Stimulated activated CD8-positive, alpha-beta memory T cell treated with anti-CD3 and anti-CD28 coated beads, Interleukin-12 subunit alpha, Interleukin-12 subunit beta, amount 100 ng/mL, for 1 hour (primary cell): ENCODE measurements around the gene GAGE10.

Source experiments
- DNase-seq: peaks from one replicate; pipeline ENCODE4 v3.0.0-alpha.2; 2020; ENCODE audit warnings: low read depth

The GAGE10 gene, protein sequence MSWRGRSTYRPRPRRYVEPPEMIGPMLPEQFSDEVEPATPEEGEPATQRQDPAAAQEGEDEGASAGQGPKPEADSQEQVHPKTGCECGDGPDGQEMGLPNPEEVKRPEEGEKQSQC

DNA sequence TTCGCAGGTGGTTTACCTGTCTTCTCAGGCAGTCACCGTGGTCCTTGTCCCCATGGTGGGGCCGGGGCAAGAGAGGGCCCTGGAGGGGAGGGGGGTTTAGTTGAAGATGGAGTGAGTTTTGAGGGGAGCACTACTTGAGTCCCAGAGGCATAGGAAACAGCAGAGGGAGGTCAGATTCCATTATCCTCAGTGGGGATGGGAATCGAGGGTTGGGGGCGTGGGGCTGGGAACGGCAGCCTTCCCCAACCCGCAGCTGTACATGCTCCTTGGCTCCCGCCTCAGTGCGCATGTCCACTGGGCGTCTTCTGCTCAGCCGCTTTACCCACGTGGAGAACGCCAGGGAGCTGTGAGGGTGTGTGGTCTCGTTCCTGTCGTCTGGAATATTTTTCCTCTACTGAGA, at the start of gene GAGE10:
Gene GAGE10 (plus strand): TSS at position 301 of the 400 bp plus-strand sequence. CDS start 1,214 bp downstream, outside the sequence.
- DNase-seq, result no peak

DNA sequence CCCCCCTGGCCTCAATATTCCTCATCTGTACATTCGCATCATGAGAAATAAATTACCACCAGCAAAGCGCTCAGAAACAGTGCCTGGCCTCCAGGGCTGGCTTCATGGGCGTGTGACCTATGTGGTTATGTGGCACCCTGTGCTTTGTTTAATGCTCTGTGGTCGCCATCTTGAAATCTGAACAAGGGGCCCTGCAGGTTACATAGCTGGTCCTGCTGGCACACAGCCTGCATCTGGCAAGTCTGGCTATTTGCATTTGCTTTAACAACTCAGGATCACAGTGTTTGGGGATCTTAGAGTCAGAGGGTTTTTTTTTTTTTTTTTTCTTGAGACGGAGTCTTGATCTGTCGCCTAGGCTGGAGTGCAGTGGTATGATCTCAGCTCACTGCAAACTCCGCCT, 48.8 kb upstream of the GAGE10 start:
- no peak for DNase-seq

DNA sequence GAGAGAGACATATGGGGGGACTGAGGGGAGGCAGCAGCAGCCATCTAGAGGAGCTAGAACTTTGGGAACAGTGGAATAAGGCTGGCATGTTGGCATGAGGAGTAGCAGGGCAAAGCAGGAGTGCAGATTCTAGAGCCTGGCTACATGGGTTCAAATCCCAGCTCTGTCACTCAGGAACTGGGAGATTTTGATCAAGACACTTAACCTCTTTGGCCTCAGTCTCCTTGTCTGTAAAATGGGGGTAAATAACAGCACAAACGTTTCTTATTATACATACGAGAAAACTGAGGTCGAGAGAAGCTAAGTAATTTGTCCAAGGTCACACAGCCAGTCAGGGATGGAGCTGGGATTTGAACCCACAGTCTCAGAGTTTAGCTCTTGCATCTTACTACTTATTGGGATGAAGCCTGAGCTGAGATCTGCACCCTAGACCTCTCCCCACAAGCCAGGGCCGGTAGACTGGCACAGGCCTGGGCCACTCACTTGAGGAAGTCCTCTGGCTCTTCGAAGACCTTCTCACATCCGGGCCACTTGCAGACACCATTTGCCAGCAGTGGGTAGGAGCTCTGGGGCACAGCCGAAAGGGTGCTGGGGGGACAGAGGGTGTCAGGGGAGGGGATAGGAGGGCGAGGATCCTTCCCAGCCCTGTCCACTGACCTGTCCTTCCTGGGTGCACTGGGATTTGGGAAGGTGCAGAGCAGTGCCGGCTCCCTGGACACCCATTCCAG, 47.0 kb upstream of the GAGE10 start:
- DNase-seq, result no peak

DNA sequence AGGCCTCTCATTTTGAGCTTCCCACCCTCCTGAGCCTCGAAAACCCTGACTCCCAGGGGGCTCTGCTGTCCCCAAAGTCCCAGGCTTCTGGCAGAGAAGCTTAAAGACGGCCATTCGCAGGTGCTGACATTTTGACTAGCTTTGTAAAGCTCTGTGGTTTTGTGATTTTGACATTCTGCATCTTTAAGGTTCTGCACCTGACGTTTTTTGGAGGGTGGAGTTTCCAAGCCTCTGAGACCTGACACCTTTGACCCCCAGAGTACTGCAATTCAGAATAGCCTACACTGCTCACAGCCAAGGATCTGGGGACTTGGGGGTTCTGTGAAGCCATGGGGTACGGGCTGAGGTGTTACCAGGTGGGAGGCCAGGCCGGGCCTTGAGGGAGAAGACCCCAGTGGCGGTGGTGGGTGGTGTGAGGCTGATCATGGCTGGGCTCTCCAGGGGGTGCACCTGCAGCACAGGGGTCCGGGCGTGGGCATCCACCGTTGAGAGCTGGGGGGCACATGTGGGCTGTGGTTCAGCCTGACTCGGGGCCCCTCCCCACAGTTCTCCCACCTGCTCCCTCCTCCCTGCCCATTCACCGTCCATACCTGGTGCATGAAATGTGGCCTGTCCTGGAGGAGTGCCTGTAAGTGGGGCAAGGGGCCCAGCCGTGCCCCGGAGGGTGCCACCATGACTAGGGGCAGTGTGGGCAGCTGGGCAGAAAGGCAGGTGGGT, 46.2 kb upstream of the GAGE10 start:
- no peak for DNase-seq

DNA sequence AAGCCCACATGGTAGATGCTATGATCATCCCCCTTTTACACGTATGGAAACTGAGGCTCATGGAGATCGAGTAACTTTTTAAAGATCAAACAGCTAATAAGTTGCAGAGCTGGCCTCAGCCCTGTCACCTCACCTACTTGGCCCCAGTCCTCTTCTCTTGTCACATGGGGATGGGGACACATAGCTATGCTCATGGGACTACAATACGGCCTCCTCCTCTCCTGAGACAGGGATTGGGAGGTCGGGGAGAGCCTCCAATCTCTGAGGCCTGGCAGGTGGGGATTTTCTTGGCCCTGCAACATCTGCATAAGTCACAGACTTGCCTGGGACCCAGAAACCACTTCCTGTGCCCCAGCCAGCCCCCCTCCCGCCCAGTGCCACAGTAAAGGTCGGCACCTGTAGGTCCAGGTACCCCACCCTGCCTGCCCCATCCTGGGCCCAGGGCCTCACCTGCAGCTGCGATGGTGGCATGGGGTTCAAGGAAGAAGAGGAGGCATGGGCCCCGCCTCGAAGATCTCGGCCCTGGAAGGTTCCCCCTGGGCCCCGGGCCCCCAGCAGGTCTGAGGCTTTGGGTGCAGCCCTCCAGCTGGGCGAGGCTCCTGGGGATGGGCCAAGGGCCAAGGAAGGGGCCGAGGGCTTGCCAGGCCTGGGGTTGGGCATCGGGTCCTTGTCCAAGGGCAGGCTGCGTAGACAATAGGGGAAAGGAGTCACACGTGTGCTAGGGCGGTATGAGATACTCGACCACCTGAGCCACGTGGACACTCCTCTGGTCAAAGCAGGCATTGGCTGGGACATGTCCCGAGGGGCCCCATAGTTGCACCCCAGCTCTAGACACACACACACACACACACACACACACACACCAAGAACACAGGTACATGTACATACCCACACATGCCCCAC, 45.3 kb upstream of the GAGE10 start:
- DNase-seq, result no peak

DNA sequence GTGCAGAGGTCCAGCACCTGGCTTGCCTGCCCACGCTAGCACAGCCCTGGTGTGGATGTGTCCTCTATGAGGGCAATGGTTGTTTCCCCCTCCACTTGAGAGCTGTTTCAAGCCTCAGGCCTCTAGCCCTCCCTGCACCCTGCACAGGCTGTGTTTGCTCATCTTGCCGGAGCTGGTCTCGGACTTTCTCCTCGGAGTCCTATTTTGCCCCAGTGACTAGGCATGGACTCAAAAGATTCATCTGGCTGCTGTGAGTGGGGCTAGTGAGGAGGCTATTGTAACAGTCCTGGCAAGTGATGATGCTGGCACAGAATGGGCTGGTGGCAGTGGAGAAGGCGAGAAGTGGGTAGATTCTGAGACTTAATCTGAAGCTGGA, 44.7 kb upstream of the GAGE10 start:
- no peak for DNase-seq

DNA sequence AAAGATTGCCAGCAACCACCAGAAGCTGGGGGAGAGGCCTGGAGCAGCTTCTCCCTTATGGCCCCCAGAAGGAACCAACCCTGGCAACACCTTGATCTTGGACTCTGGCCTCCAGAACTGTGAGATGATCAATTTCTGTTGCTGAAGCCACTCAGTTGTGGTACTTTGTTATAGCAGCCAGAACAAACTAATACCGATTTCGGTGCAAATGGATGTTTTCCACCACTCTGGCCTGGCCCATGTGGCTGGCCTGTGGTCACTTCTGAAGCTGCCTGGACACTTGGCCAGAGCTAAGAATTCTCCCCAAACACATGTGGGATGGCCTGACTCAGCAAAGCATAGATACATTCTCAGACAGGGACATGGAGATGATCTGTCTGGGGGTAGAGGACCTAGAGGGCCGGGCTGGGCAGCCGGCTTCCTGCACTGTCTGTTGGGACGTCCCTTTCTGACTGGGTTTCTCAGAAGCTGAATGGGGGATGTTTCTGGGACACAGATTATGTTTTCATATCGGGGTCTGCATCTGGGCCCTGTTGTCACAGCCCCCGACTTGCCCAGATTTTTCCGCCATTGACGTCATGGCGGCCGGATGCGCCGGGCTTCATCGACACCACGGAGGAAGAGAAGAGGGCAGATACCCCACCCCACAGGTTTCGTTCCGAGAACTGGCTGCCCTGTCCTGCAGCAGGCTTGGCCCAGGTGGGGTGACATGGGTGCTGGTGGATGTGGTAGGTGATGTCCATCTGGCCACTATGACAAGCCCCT, 43.0 kb upstream of the GAGE10 start:
- no peak for DNase-seq

DNA sequence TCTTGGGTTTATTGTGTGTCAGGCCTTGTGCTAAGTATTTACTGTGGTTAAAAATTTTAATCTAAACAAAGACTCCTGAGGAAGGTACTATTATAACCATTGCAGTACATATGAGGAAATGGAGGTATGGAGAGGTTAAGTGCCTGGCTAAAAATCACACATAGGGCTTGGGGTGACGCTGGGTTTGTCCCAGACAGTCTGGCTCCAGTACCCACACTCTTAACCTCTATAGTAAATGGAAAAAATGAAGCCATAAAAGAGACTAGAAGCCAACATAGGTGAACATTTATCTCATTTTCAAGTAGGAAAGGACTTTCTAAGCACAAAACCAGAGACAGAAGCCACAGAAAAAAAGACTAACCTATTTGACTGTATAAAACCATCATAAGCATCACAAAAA, 40.8 kb upstream of the GAGE10 start:
- DNase-seq, result no peak

DNA sequence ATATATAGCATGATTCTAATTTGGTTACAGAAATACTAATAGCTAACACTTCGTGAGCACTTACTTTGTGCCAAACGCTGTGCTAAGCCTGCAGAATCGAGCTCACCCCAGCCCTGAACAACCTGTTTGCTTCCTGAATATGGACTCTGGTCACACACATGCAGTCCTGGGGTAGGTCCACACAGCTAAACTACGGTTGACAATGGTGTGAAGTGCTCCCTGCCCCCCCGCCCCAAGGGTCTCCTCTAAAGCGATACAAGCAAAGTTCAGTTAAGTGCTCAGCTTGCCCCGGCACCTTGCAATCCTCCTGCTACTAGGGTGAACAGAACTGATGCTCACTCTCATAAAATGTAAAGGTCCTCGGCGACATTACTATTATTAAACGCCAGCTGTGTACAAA, 39.8 kb upstream of the GAGE10 start:
- DNase-seq, result no peak

DNA sequence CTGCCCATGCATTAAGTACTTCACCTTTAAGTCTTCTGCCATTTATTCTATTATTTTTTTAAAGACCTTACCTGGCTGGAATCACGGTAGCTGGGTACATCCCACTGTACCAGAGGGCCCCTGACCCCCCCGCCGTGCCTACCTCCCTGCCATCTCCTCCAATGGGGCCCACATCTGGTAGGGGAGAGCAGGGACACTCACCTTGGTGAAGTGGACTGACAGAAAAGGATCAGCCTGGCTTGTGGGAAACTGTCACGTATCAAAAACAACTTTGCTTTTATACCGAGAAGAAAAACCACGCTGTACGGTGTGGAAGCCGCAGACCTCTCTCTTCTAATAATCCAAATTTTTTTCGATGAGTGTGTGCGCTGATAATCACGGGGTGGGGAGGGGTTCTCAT, 39.0 kb upstream of the GAGE10 start, which contains the start of gene FOXP3:
Gene FOXP3 (minus strand): TSS at position 251 of the 400 bp plus-strand sequence. CDS start 6,205 bp downstream, outside the sequence.
- no peak for DNase-seq

DNA sequence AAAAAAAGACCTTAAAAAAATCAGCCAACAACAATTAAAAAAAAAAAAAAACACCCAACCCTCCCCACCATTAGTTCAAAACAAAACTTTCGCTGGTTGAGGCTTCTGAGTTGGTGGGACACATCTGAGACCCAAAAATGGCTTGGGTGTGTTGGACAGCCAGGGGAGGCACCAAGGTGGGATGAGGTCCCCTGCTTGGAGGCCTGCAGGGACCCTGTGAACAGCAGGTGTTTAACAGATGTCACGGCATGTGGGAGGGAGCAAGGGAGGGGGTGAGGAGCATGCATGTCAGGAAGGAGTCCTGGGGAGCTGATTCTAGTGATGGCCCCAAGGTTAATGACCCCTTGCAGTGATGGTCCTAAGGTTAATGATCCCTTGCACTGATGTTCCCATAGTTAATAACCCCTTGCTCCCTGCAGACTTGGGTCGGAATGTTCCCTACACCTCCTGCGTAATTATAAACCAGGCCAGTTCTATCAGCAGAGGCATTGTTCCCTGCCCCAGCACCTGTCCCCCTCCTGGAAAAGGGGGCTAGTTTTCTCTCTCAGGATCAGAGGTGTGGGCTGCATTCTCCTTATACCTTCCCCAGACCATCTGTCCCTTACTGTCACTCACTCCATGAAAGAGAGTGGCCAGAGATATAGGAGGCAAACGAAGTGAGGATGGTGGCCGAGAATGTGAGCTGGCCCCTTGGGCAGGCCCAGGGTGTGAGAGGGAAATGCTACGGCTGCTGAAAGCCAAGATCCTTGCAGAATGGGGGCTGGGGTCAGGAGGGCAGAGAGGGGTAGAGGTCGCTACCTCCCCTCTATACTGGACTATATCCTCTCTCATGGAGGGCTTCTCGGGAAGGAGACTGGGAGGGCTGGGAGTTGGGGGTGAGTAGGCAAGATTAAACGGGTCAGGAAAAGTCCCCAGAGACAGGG, 36.7 kb upstream of the GAGE10 start:
- DNase-seq, result no peak

DNA sequence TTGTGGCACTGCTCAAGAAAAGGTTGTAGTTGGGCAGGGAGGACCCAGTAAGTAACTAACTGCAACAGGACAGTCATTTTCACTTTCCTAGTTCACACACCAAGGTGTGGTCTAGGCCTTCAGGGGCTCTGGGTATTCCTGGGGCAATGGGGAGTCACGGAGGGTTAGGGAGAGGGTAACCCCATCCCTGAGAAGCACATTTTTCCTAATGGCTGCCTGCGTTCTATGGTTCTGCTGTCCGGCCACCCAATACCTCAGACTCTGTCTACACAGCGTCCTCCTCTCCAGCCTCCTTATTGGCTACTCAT, 34.8 kb upstream of the GAGE10 start:
- no peak for DNase-seq

DNA sequence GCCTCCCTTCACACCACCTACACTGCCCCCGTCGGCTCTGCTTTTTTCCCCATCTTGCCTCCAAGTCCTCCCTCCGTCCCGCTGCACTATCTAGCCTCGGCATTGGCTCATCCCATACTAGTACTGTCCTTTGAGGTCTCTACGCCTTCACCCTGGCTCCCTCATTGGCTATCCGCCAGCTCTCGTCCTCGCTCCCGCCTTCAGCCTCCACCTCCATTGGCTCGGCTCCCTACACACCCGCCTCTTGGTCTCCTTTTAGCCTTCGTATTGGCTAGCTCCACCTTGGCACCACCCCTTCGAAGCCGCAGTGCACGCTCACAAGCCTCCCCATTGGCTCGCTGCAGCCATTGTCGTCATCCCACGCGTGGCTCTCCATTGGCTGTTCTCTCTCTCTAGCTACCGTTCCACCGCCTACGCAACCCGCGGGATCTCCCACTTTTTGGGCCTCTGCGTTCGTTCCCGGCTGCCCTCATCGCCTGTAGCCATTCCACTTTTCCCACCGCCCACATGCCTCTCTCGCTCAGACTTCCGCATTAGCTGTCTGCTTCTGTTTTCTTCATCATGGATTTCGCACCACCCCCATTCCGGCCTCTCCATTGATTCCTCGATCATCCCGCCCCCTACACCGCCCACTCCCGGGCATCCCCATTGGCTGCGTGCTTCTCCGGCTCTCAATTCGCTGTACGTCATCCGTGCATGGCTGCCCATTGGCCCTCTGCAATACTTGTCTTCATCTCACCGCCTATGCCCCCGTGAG, 34.3 kb upstream of the GAGE10 start:
- peak; percentile 87 for DNase-seq

DNA sequence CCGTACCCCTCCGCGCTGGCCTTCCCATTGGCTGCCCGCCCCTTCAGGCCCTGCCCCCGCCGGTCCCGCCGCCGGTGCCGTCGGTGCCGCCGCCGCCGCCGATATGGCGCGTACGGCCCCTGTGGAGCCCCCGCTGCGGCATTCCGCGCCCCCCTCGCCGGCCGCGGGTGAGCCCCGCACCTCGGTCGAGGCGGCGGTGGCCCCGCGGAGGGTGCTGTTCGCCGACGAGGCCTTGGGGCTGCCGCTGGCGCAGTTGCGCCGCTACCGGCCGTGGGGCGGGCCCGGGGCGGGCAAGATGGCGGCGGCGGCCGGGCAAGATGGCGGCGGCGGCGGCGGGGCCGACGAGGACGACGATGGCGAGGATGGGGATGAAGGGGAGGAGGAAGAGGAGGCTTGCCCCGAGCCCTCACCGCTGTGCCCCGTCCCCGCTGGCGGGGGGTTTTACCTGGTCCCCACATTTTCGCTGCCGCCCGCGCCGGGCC, 33.6 kb upstream of the GAGE10 start, which contains the start of gene PPP1R3F:
Gene PPP1R3F (plus strand): TSS at position 27 of the 482 bp plus-strand sequence. CDS start 77 bp downstream, at position 104.
- no peak for DNase-seq

DNA sequence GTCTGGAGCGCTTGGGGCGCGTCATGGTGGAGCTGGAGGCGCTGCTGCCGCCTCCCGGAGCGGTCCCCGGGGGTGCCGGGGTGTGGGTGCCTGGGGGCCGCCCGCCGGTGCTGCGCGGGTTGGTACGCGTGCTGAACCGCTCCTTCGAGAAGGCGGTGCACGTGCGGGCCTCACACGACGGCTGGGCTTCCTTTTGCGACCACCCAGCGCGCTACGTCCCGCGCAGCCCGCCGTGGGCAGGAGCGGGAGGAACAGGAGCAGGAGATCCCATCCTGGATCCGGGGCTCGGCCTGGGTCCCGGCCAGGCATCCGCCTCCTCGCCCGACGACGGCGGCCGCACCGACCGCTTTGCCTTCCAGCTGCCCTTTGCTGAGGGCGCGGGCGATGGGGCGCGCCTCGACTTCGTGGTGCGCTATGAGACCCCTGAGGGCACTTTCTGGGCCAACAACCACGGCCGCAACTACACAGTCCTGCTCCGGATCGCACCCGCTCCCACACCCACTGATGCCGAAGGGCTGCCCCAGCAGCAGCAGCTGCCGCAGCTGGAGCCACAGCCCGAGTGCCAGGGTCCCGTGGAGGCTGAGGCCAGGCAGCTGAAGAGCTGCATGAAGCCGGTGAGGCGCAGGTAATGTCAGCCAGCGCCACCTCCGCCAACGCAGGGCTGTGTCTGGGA, 33.1 kb upstream of the GAGE10 start:
- no peak for DNase-seq

DNA sequence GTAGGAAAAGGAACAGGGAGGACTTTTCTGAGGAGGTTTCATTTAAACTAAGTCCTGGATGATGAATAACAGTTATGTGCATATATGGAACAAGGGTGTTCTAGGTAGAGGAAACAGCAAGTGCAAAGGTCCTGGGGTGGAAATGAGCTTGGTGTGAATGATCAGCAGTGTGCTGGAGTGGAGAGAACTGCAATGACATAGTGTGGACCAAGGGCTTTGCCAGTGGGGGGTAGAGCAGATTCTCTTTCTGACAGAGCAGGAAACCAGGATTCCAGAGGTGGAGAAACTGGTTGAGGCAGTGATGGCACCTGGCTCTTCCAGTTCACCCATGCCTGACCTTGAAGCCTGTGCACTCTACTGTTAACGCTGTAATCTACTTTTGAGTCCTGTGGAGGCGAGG, 32.1 kb upstream of the GAGE10 start:
- no peak for DNase-seq

DNA sequence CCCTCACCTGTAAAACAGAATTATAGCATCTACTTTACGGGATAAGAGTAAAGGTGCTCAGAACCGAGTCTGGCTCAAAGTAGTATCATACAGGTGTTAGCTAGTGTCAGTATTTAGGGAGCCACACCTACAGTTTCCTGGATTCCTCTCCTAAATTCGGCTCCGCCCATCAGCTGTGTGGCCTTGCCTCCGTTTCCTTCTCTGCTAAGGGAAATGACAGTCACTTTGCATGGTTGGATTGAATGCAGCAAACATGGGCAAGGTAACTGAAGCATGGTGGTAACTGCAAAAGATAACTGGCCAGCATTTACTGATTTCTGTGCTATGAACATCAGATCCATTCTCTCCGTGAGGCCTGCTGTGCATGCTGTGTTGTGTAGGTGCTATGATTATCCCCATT, 31.0 kb upstream of the GAGE10 start:
- no peak for DNase-seq

DNA sequence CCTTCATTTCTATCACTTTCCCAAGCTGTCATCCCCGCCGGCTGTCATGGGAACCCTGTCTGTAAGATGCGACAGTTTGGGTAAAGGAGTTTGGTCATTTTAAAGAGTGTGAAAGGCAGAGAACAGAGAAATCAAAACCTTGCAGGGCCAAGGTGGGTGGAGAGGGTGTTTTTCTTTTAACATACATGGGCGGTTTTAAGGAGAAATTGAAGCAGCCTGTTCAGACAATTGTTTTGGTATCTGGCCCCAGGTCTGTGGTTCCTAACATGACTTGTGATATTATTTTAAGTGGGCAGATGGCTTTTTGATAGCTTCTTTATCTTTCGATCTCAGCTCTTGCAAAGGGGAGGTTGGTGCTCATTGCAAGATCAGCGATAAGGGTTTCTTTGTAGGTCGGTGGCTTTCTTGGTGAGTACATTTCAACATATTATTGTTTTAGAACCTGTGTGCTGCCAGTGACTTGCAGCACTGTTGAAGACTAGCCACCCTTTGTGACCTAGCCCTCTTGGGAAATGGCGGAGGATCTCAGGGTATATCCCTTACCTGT, 30.2 kb upstream of the GAGE10 start:
- DNase-seq, result no peak

DNA sequence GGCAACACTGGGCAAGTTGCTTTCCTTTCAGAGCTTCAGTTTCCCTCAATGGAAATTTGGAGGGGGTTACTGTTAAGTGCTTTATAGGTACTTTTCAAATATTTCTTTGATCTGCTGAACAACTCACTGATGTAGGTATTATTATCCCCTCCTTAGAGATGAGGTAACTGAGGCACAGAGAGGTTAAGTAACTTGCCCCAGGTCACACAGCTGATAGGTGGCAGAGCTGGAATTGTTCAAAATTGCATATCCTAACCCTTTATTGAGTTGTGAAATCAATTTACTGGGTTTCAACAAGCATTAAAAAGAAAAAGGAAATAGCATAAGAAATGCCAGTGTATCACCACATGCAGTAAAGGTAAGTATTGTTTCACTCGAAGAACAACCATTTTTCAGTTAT, 27.2 kb upstream of the GAGE10 start:
- DNase-seq, result no peak
